SK-N-SH (cell line): ENCODE results near the gene TSSC4. TPM values are rescaled to one million over a fixed set of nuclear protein-coding genes. Genes with fewer than 3 reads are reported as not detected.
A peak's percentile ranks its signal among the peaks of the same experiment; 100 is the strongest.

Source experiments
- CTCF ChIA-PET: fragments of 300-600, 350-600 bp; formaldehyde crosslinking; extraction: SDS; loops from one replicate; lab custom pipeline; 2021; lab: Yijun Ruan, JAX
- POLR2A ChIA-PET: fragments of 350-600 bp; sonication (Branson Sonifier 250); formaldehyde crosslinking; extraction: SDS; loops from one replicate; lab custom pipeline; 2020; ENCODE audit warnings: antibody characterized with exemption, inconsistent platforms; lab: Yijun Ruan, JAX
- DNase-seq: peaks from one replicate; pipeline ENCODE4 v3.0.0; 2012
- H2AFZ ChIP-seq: fragments of 200-600 bp; sonication (generic); 2 replicates; pipeline ENCODE4 v1.8.1; 2016; ENCODE audit warnings: antibody characterized with exemption, mild to moderate bottlenecking, low read depth
- H3F3A ChIP-seq: fragments of 200-600 bp; sonication (generic); replicated peaks from 2 replicates; pipeline ENCODE3; 2016; ENCODE audit warnings: antibody characterized with exemption, mild to moderate bottlenecking; ENCODE audit not compliant: insufficient read depth
- H3K27ac ChIP-seq, 2 experiments: fragments of 200-500 bp in 1 of 2; fragments of 200-600 bp in 1 of 2; sonication (Bioruptor generic) in 1 of 2; sonication (generic), shearing (Covaris generic) in 1 of 2; 2 replicates each; pipeline versions ENCODE4 v1.5.1 to v1.6.1; 2014 to 2016; ENCODE audit warnings: low read depth in 2 of 2, inconsistent platforms in 1 of 2, low read length in 1 of 2, mild to moderate bottlenecking in 1 of 2, mixed read lengths in 1 of 2
- H3K27me3 ChIP-seq: fragments of 200-600 bp; sonication (generic), shearing (Covaris generic); 2 replicates; pipeline ENCODE4 v1.6.1; 2016; ENCODE audit warnings: mixed run types; ENCODE audit not compliant: insufficient read depth
- H3K36me3 ChIP-seq, 2 experiments: fragments of 200-500 bp in 1 of 2; fragments of 200-600 bp in 1 of 2; sonication (Bioruptor generic) in 1 of 2; sonication (generic) in 1 of 2; replicated peaks in 1 of 2; 2 replicates each; pipeline versions ENCODE3 to v1.5.1; 2014 to 2016; ENCODE audit warnings: low read length in 1 of 2, mild to moderate bottlenecking in 1 of 2; ENCODE audit not compliant: insufficient read depth in 2 of 2, control insufficient read depth in 1 of 2
- H3K4me1 ChIP-seq, 2 experiments: fragments of 200-500 bp in 1 of 2; fragments of 200-600 bp in 1 of 2; sonication (Bioruptor generic) in 1 of 2; sonication (generic), shearing (Covaris generic) in 1 of 2; 2 replicates each; pipeline versions ENCODE4 v1.5.1 to v1.6.1; 2014 to 2016; ENCODE audit warnings: low read depth in 1 of 2, low read length in 1 of 2, mixed run types in 1 of 2; ENCODE audit not compliant: insufficient read depth in 2 of 2, control insufficient read depth in 1 of 2
- H3K4me2 ChIP-seq: fragments of 200-600 bp; sonication (generic), shearing (Covaris generic); 2 replicates; pipeline ENCODE4 v1.6.1; 2017; ENCODE audit warnings: mixed run types
- H3K4me3 ChIP-seq, 2 experiments: fragments of 200-500 bp in 1 of 2; fragments of 200-600 bp in 1 of 2; sonication (Bioruptor generic) in 1 of 2; sonication (generic), shearing (Covaris generic) in 1 of 2; 2 replicates each; pipeline versions ENCODE4 v1.5.1 to v1.8.1; 2014 to 2016; ENCODE audit warnings: low read depth in 2 of 2, inconsistent platforms in 1 of 2, low read length in 1 of 2, mild to moderate bottlenecking in 1 of 2, mixed read lengths in 1 of 2, moderate library complexity in 1 of 2
- H3K79me2 ChIP-seq: fragments of 200-600 bp; sonication (generic); 2 replicates; pipeline ENCODE4 v1.8.1; 2017; ENCODE audit warnings: mild to moderate bottlenecking; ENCODE audit not compliant: insufficient read depth
- H3K9ac ChIP-seq: fragments of 200-600 bp; sonication (generic); 2 replicates; pipeline ENCODE4 v1.6.1; 2017; ENCODE audit warnings: mixed run types
- H3K9me2 ChIP-seq: fragments of 200-600 bp; sonication (generic); 2 replicates; pipeline ENCODE4 v1.6.1; 2017; ENCODE audit warnings: mixed run types
- H3K9me3 ChIP-seq: fragments of 200-600 bp; sonication (generic); 2 replicates; pipeline ENCODE4 v1.6.1; 2017; ENCODE audit warnings: mixed run types, mild to moderate bottlenecking, moderate library complexity
- H4K20me1 ChIP-seq: fragments of 200-600 bp; sonication (generic); 2 replicates; pipeline ENCODE4 v1.6.1; 2017; ENCODE audit warnings: mild to moderate bottlenecking, mixed run types; ENCODE audit not compliant: insufficient read depth
- CHD2 ChIP-seq: fragments of 150-350 bp; IDR thresholded peaks from 2 replicates; pipeline ENCODE4 v1.6.1; 2018; ENCODE audit warnings: low read length; ENCODE audit not compliant: partially characterized antibody
- ELF1 ChIP-seq: IDR thresholded peaks from 2 replicates; pipeline ENCODE4 v1.4.0; 2012
- EZH2phosphoT487 ChIP-seq: fragments of 200-600 bp; sonication (generic); IDR thresholded peaks from 2 replicates; pipeline ENCODE4 v1.6.1; 2017; ENCODE audit warnings: low read depth, mixed run types, mild to moderate bottlenecking, antibody characterized with exemption, moderate library complexity, borderline replicate concordance
- FOXJ3 ChIP-seq: sonication (generic); formaldehyde crosslinking; IDR thresholded peaks from 2 replicates; pipeline ENCODE4 v1.5.1; 2020; ENCODE audit warnings: mild to moderate bottlenecking, missing genetic modification reagents
- FOXM1 ChIP-seq: IDR thresholded peaks from 2 replicates; pipeline ENCODE4 v1.4.0; 2012; ENCODE audit warnings: low read depth, mild to moderate bottlenecking
- GATA2 ChIP-seq: sonication (generic); formaldehyde crosslinking; IDR thresholded peaks from 2 replicates; pipeline ENCODE4 v1.5.0; 2020; ENCODE audit warnings: mild to moderate bottlenecking, missing genetic modification reagents
- IRF3 ChIP-seq: fragments of 150-350 bp; IDR thresholded peaks from 2 replicates; pipeline ENCODE4 v1.6.1; 2016; ENCODE audit warnings: mild to moderate bottlenecking, low read depth, low read length
- JUND ChIP-seq: IDR thresholded peaks from 2 replicates; pipeline ENCODE4 v1.4.0; 2012
- MXI1 ChIP-seq: IDR thresholded peaks from 2 replicates; pipeline ENCODE4 v1.6.1; 2012; ENCODE audit warnings: mild to moderate bottlenecking, low read depth, low read length, improper control_type of control experiment
- POLR2AphosphoS5 ChIP-seq: IDR thresholded peaks from 2 replicates; pipeline ENCODE4 v1.6.1; 2012; ENCODE audit warnings: low read depth, low read length
- RAD21 ChIP-seq: IDR thresholded peaks from 2 replicates; pipeline ENCODE4 v1.6.1; 2012; ENCODE audit warnings: mild to moderate bottlenecking, low read length
- RCOR1 ChIP-seq: fragments of 150-350 bp; IDR thresholded peaks from 2 replicates; pipeline ENCODE4 v1.6.1; 2017; ENCODE audit warnings: antibody characterized with exemption, low read length
- RXRA ChIP-seq: IDR thresholded peaks from 2 replicates; pipeline ENCODE4 v1.4.0; 2012; ENCODE audit warnings: low read depth, mild to moderate bottlenecking, borderline replicate concordance
- SIN3A ChIP-seq: IDR thresholded peaks from 2 replicates; pipeline ENCODE4 v1.6.1; 2012; ENCODE audit warnings: low read depth, mild to moderate bottlenecking, low read length, moderate library complexity, borderline replicate concordance
- SMC3 ChIP-seq: IDR thresholded peaks from 2 replicates; pipeline ENCODE4 v1.6.1; 2012; ENCODE audit warnings: low read depth, low read length, improper control_type of control experiment
- TAF1 ChIP-seq: IDR thresholded peaks from 2 replicates; pipeline ENCODE4 v1.6.1; 2012; ENCODE audit warnings: low read depth, mild to moderate bottlenecking, low read length, moderate library complexity, borderline replicate concordance
- TCF12 ChIP-seq: IDR thresholded peaks from 2 replicates; pipeline ENCODE4 v1.4.0; 2012
- USF1 ChIP-seq: IDR thresholded peaks from 2 replicates; pipeline ENCODE4 v1.4.0; 2012; ENCODE audit warnings: low read depth, borderline replicate concordance
- ZBTB33 ChIP-seq: IDR thresholded peaks from 2 replicates; pipeline ENCODE4 v1.4.0; 2012; ENCODE audit warnings: low read depth, borderline replicate concordance
- WGBS: methylation state at CpG from one replicate; pipeline ENCODE4 v1.1.6; 2017; ENCODE audit warnings: low lambda C conversion rate; 5-methylcytosine and 5-hydroxymethylcytosine counted together
- polyA plus RNA-seq, 3 experiments: library from polyadenylated mRNA; depleted of rRNA; stranded (reverse); fragments of >200 nt; gene quantifications; 2 replicates each; pipeline ENCODE4 v1.2.3, GENCODE V29; 2012

TSSC4 gene
- polyA plus RNA-seq, 1 of the 3 experiments (the other 2 are of a cell fraction) = 45.1 TPM

GRCh38 chr11:2446590-2447252, 46.2 kb downstream of the TSSC4 start:
- ChIA-PET CTCF (interaction anchor here (1.4 to 4.4 kb wide), 4 partner anchors 13 to 85 kb away, joined by 3 to 43 read pairs (median 26); no protein-coding TSS in a partner anchor), POLR2A (no interaction called here)
- H3K4me1 ChIP-seq = peaks cover 0 to 6% of the 10 kb centered on the region in 2 experiments; a peak in 1 of 4 replicates
- H3K4me3 ChIP-seq = no peak overlapping the region
- no peak overlapping the region for H3K9ac ChIP-seq
- no peaks in the 10 kb centered on the region for H3K9me2 ChIP-seq
- no peaks in the 10 kb centered on the region for H3F3A ChIP-seq
- H3K27ac ChIP-seq = no peak overlapping the region
- no peaks in the 10 kb centered on the region for H3K36me3 ChIP-seq
- no peaks in the 10 kb centered on the region for H3K79me2 ChIP-seq
- H3K27me3 ChIP-seq = no peaks in the 10 kb centered on the region; the same call in 1 of the 2 replicates
- H3K9me3 ChIP-seq = no peaks in the 10 kb centered on the region
- no peaks in the 10 kb centered on the region for H4K20me1 ChIP-seq
- no peak overlapping the region for H3K4me2 ChIP-seq
- no peak for TF ChIP-seq MXI1
- TF ChIP-seq RXRA = no peak
- no peak for TF ChIP-seq ELF1
- TF ChIP-seq JUND = no peak
- TF ChIP-seq EZH2phosphoT487 = no peak
- no peak for TF ChIP-seq SMC3
- no peak for TF ChIP-seq RCOR1
- no peak for TF ChIP-seq FOXJ3 (CRISPR knock-in tag)
- no peak for TF ChIP-seq TCF12
- TF ChIP-seq USF1 = no peak
- TF ChIP-seq GATA2 (CRISPR knock-in tag) = no peak
- no peak for TF ChIP-seq CHD2
- no peak overlapping the region for H2AFZ ChIP-seq
- peak; percentile 30 for DNase-seq
- WGBS = 57% methylated on average over 4 of the region's 15 CpGs

- H3K27ac ChIP-seq = no peak overlapping the region
- no peaks in the 10 kb centered on the region; the same call in 1 of the 2 replicates for H3K27me3 ChIP-seq
- peaks cover 0 to 6% of the 10 kb centered on the region in 2 experiments; a peak in 1 of 4 replicates for H3K4me1 ChIP-seq
- no peak overlapping the region for H3K9ac ChIP-seq
- POLR2A ChIA-PET = no interaction called here
- H3K36me3 ChIP-seq = no peaks in the 10 kb centered on the region
- no peak overlapping the region for H3K4me2 ChIP-seq
- no peaks in the 10 kb centered on the region for H4K20me1 ChIP-seq
- CTCF ChIA-PET = interaction anchor here (0.9 to 4.4 kb wide), 5 partner anchors 12 to 85 kb away, joined by 3 to 31 read pairs (median 4); no protein-coding TSS in a partner anchor
- no peaks in the 10 kb centered on the region for H3F3A ChIP-seq
- no peaks in the 10 kb centered on the region for H3K79me2 ChIP-seq
- H3K9me2 ChIP-seq = no peaks in the 10 kb centered on the region
- DNase-seq = no peak
- H3K4me3 ChIP-seq = no peak overlapping the region
- no peaks in the 10 kb centered on the region for H3K9me3 ChIP-seq
- TF ChIP-seq SIN3A (no peak), IRF3 (no peak), GATA2 (CRISPR knock-in tag) (no peak), ZBTB33 (no peak), TAF1 (no peak), FOXM1 (no peak), RAD21 (no peak), POLR2AphosphoS5 (no peak)
- no peak overlapping the region for H2AFZ ChIP-seq
- WGBS = 58% methylated on average over 10 of the region's 12 CpGs
These were observed 46.9 kb downstream of the TSSC4 start for GRCh38 chr11:2447253-2447950.
